SH-SY5Y (cell line): ENCODE results near the gene MLN.

Source experiments
- GATA2 ChIP-seq: IDR thresholded peaks from 2 replicates; pipeline ENCODE4 v1.6.1; 2011; ENCODE audit warnings: mild to moderate bottlenecking, low read depth, low read length
- GATA3 ChIP-seq: IDR thresholded peaks from 2 replicates; pipeline ENCODE4 v1.6.1; 2011; ENCODE audit warnings: low read depth, mild to moderate bottlenecking, low read length, moderate library complexity

DNA sequence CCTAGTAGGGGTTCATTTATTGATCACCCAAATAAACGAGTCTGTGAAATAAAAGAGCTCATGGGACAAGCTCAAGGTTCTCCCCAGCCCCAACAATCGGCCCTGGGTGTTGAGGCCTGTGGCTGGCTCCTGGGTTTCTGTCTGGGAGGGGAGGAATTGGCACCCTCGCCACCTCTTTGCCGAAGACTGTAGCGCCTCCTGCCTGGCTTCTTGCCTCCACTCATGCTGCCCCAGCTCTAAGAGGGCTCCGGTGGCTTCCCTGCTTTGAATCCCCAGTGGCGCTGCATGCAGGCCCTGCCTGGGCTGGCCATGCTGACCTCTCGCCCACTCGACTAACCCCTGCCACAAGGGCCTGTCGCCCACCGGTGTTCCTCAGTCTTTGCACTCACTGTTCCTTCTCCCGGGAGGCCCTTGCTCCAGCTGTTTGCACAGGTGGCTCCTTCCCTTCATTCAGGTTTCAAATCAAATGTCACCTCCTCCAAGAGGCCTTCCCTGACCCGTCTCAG lies 5.4 kb downstream of the MLN start:
- TF ChIP-seq GATA2 (no peak), GATA3 (no peak)
